Measurements from ENCODE around the gene GREB1.

The GREB1 gene

DNA sequence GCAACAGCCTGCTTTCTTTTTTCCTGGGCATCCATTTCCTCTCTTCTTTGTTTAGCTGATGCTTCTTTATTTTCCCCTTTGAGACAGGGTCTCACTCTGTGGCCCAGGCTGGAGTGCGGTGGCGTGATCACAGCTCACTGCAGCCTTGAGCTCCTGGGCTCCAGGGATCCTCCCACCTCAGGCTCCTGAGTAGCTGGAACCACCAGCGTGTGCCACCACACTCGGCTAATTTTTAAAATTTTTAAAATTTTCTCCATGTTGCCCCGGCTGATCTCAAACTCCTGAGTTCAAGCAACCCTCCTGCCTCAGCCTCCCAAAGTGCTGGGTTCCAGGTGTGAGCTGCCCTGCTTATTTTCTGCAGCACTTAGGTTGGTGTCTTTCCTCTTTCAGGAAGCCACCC lies 77.4 kb downstream of the GREB1 start:
- DNase-seq (ENCODE audit: low read depth, low spot score) = no peak

DNA sequence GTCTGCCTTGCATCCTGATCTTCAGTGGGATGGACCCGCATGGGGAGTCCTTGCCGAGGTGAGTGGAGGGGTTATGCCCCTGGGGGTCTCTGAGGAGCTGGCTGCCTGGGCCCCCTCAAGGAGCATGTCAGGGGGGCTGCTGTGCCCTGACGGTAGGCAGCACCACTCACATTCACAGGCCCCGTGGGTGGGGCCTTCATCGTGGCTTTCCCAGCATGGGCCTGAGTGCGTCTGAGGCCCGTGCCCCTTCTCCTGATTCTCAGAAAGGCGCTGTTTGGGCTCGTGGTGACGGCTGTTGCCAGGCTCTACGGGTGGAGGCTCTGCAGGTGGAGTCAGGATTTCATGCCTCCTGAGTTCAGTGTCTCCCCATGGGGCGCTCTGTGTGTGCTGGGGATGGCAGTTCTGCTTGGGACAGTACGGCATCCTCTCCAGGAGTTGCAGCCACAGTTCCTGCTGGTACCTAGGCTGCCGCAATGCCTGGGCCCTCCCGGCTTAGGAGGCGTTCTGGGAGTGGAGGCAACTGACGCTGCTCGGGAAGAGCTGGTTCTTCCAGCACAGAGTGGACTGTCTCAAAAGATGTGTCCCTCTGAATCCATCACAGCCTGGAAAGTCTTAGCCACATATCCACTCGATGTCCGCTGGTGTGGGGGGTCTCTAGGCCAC lies 78.8 kb downstream of the GREB1 start:
- DNase-seq (ENCODE audit: low read depth, low spot score) = no peak

DNA sequence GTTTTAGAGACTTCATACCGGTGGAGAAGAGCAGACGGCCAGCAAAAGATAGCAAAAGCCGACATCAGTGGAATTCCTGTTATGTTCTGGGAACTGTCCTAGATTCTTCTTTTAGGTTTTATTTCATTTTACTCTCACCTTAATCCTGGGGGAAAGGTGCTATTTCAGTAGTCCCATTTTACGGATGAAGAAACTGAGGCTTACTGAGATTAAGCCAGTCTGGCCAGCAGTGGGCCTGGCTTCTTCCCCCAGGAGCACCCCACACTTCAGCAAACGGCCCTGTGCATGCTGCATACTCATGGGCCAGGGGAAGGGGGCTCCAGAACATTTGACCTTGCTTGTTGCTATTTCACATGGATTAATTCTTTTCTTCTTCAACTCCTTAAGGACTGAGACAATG lies 79.5 kb downstream of the GREB1 start:
- DNase-seq (ENCODE audit: low read depth, low spot score) = no peak

- DNase-seq (ENCODE audit: low read depth, low spot score) = no peak
Observed at GRCh38 chr2:11615209-11615608, 81.4 kb downstream of the GREB1 start.

DNA sequence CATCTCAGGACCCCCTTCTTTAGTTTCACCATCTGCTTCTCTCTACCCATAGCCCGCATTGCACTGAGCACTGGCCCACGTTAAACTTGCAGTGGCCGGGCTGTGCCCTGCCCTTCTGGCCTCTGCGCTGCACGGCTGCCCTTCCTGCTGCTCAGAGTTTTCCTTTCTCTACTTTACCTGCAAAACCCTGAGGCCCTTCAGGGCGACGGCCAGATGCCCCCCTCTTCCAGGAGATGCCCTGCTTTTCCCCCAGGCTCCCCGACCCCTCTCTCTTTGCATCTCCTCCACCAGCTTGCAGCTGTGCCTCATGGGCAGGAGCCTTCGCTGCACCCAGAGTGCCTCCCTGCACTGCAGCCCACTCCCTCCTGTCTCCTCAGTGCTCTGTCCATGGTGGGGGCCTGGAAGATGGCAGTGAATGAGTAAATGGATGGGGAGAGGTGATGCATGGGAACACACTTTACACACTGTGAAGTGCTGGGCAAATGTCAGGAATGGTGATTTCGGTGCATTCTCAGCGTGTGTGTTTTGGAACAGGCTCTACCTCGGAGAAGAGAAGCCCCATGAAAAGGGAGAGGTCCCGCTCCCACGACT lies 82.3 kb downstream of the GREB1 start:
- DNase-seq (ENCODE audit: low read depth, low spot score) = no peak

- no peak for DNase-seq (ENCODE audit: low read depth, low spot score)
Observed at GRCh38 chr2:11616851-11617415, 83.1 kb downstream of the GREB1 start.

GRCh38 chr2:11617527-11617926 lies 83.7 kb downstream of the GREB1 start:
- DNase-seq (ENCODE audit: low read depth, low spot score) = no peak

GRCh38 chr2:11617984-11618707 lies 84.3 kb downstream of the GREB1 start:
- DNase-seq (ENCODE audit: low read depth, low spot score) = no peak

- DNase-seq (ENCODE audit: low read depth, low spot score) = no peak
Observed at GRCh38 chr2:11618708-11619062, 84.8 kb downstream of the GREB1 start.

DNA sequence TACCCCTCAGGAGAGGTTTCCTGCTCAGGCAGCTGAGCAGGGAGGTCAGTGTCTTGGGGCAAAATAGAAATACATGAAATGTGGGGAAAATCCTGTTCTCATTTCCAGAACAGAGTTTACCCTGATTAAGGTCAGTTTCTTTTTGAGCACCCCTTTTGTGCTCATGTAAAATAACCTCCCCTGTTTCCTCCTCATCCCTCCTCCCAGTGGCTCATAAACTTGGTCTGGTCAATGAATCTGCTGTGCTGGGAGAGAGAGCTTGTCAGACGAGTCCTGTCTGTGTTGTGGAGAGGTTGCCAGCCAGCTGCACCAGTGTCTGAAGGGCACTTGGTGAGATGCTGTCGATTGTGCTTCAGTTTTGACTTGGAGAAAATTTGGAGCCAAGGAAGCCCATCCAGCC lies 87.6 kb downstream of the GREB1 start:
- no peak for DNase-seq (ENCODE audit: low read depth, low spot score)

GRCh38 chr2:11622611-11623010 lies 88.8 kb downstream of the GREB1 start:
- DNase-seq (ENCODE audit: low read depth, low spot score) = no peak

DNA sequence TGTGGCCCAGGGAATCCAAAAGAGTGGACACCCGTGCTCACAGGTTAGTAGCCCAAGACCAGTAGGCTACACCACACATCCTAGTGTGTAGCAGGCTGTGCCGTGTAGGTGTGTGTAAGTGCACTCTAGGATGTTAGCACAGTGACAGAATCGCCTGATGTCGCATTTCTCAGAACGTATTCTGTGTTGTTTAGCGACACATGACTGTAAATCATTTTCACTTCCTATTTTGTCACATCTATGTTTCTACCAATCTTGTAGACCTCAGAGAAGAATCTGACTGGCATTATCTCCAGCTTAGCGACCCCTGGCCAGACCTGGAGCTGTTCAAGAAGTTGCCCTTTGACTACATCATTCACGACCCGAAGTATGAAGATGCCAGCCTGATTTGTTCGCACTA lies 91.0 kb downstream of the GREB1 start:
- DNase-seq (ENCODE audit: low read depth, low spot score) = no peak

- no peak for DNase-seq (ENCODE audit: low read depth, low spot score)
Observed at GRCh38 chr2:11625671-11626070, 91.8 kb downstream of the GREB1 start.

DNA sequence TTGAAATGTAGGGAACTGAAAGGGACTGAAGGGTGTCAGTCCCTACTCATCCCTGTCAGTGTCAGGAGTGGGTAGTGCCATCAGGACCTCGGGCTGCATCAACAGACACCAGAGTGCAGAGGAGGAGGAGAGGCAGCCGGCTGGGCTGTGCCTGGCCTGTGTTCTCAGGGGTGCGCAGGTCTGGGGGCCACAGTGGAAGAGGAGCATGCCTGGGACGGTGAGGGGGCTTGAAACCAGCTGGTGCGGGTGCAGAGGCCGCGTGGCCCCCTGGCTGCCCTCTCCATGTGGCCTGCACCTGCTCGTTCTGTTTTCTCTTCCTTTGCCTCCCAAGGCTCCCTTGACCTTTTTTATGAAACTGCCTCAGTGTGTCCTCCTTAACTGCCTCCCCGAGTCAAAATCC lies 94.8 kb downstream of the GREB1 start:
- DNase-seq (ENCODE audit: low read depth, low spot score) = no peak

DNA sequence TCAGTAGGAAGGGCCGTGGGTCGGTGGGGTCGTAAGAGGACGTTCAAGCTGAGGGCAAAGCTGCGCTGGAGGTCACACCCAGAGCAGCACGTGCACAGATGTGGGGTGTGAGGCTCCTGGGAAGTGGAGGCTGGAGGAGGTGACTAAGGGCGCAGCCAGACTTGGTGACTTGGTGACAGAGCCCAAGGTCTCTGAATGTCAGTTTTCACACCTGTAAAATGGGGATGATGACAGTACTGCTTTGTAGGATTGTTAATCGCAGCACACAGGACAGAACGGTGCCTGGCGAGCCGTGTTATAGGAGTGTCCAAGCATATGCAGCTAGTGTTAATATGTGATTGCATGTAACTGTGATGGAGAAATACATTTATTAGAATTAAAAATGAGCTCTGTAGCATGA lies 95.4 kb downstream of the GREB1 start:
- no peak for DNase-seq (ENCODE audit: low read depth, low spot score)

DNA sequence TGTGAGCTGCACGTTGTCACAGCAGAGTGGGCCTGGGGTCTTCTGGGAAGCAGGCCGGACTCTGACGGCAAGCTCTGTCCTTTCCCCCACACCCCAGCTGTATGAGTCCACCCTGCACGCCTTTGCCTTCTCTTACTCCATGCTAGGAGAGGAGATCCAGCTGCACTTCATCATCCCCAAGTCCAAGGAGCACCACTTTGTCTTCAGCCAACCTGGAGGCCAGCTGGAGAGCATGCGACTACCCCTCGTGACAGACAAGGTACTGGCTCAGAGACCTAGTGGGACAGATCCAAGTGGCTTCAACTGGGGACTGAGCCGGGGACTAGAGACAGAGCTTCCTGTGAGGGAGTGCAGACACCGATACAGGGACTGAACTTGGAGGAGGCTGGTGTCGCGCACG lies 96.0 kb downstream of the GREB1 start:
- no peak for DNase-seq (ENCODE audit: low read depth, low spot score)

- no peak for DNase-seq (ENCODE audit: low read depth, low spot score)
Observed at GRCh38 chr2:11630855-11631254, 97.0 kb downstream of the GREB1 start.

GRCh38 chr2:11631462-11631861 lies 97.6 kb downstream of the GREB1 start:
- no peak for DNase-seq (ENCODE audit: low read depth, low spot score)

- no peak for DNase-seq (ENCODE audit: low read depth, low spot score)
Observed at GRCh38 chr2:11633923-11634478, 100.2 kb downstream of the GREB1 start.

DNA sequence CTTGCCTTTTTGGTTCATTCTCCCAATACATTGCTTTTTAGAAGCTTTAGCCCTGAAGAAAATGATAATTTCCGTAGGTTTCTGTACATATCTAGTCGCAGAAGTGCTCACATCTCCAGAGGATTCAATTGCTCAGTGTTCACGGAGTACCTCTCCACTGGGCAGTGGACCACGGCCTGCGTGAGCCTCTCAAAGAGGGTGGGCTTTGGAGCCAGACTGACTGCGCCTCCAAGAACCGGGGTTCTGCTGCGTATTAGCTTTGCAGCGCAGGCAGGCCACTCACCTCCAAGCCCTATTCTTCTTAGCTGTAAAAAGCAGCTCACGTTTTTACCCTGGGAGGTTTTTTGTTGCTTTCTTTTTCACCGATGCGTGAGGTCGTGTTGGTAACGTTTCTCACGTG lies 100.7 kb downstream of the GREB1 start:
- DNase-seq (ENCODE audit: low read depth, low spot score) = no peak

GRCh38 chr2:11635141-11635540 lies 101.3 kb downstream of the GREB1 start:
- DNase-seq (ENCODE audit: low read depth, low spot score) = no peak

DNA sequence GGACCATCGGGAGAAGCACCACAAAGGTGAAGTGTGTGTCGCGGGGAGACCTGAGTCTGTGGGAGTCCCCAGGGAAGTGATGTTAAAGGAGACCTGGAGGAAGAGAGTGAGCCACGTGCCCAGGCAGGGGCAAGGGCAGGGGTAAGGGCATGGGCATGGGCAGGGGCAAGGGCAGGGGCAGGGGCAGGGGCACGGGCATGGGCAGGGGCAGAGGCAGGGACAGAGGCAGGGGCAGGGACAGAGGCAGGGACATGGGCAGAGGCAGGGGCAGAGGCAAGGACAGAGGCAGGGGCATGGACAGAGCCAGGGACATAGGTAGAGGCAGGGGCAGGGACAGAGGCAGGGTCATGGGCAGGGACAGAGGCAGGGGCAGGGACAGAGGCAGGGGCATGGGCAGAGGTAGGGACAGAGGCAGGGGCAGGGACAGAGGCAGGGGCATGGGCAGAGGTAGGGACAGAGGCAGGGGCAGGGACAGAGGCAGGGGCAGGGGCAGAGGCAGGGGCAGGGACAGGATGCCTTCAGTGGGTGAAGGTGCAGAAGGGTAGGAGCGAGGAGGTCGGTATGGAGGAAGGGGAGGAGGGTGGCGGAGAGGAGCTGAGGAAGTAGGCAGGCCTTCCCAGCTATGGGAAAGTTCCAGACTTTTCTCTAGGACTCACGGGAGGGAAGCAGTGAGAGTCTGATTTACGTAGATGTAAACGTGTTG lies 102.9 kb downstream of the GREB1 start:
- DNase-seq (ENCODE audit: low read depth, low spot score) = no peak
